HepG2 (cell line): ENCODE measurements around the gene GRAMD1B. TPM values are rescaled to one million over a fixed set of nuclear protein-coding genes. Genes with fewer than 3 reads are reported as not detected.
A peak's percentile ranks its signal among the peaks of the same experiment; 100 is the strongest.

Source experiments
- ATAC-seq: fragments of 200-7000 bp; cut with Tn5 transposase; 3 replicates; pipeline ENCODE4 v1.9.1; 2020; ENCODE audit warnings: mild to moderate bottlenecking, moderate library complexity
- BruUV-seq: library from RNA; stranded (reverse); fragments of 400-500 nt; replicated peaks from 2 replicates; lab custom pipeline; 2021; lab: Mats Ljungman, UMichigan
- CTCF ChIA-PET: fragments of 300-600 bp; formaldehyde crosslinking; extraction: SDS; loops from one replicate; lab custom pipeline; 2021; ENCODE audit warnings: low total read pairs, inconsistent platforms, low intra/inter-chr PET ratio; lab: Yijun Ruan, JAX
- POLR2A ChIA-PET: fragments of 350-600 bp; sonication (Branson Sonifier 250); formaldehyde crosslinking; loops from one replicate; lab custom pipeline; 2020; ENCODE audit warnings: antibody characterized with exemption, inconsistent platforms; lab: Yijun Ruan, JAX
- DNase-seq: peaks from one replicate; pipeline ENCODE4 v3.0.0-alpha.2; 2015; ENCODE audit warnings: low spot score
- FAIRE-seq: peaks from 3 replicates; lab custom pipeline; 2011; peaks lifted over from hg19 to GRCh38; lab: Jason Lieb, UNC
- H2AFZ ChIP-seq: one replicate; pipeline ENCODE4 v1.6.1; 2011; ENCODE audit warnings: low read length, inconsistent platforms
- H3K27ac ChIP-seq: fragments of 300-600 bp; 3 replicates; pipeline ENCODE4 v1.8.0; 2011; ENCODE audit warnings: mixed run types, mild to moderate bottlenecking, mixed read lengths, low read length, inconsistent platforms; ENCODE audit not compliant: insufficient read depth; ENCODE audit errors: extremely low read length
- H3K27me3 ChIP-seq, 2 experiments: fragments of 200-600 bp in 1 of 2; 2 replicates in 1 of 2; 3 replicates in 1 of 2; pipeline versions ENCODE4 v1.6.0 to v1.8.0; 2011; ENCODE audit warnings: low read length in 2 of 2, mild to moderate bottlenecking in 2 of 2, moderate library complexity in 2 of 2, inconsistent platforms in 1 of 2; ENCODE audit not compliant: insufficient read depth in 2 of 2, control insufficient read depth in 1 of 2
- H3K36me3 ChIP-seq, 2 experiments: fragments of 200-600 bp in 1 of 2; replicated peaks in 1 of 2; 2 replicates in 1 of 2; 3 replicates in 1 of 2; pipeline versions ENCODE4 v1.5.1 to v1.8.0; 2011; ENCODE audit warnings: low read length in 2 of 2, inconsistent platforms in 1 of 2; ENCODE audit not compliant: insufficient read depth in 2 of 2, control insufficient read depth in 1 of 2
- H3K4me1 ChIP-seq: 2 replicates; pipeline ENCODE4 v1.5.1; 2012; ENCODE audit warnings: low read length, inconsistent platforms; ENCODE audit not compliant: insufficient read depth
- H3K4me2 ChIP-seq: 2 replicates; pipeline ENCODE4 v1.6.0; 2011; ENCODE audit warnings: low read depth, low read length, inconsistent platforms
- H3K4me3 ChIP-seq, 3 experiments: fragments of 200-600 bp in 1 of 3; sonication (generic), shearing (Covaris generic) in 1 of 3; replicated peaks in 1 of 3; 2 replicates each; pipeline ENCODE4 v1.5.1; 2011 to 2016; ENCODE audit warnings: low read length in 3 of 3, inconsistent platforms in 2 of 3, low read depth in 2 of 3, mild to moderate bottlenecking in 2 of 3, control low read depth in 1 of 3, mixed read lengths in 1 of 3; ENCODE audit not compliant: insufficient read depth in 1 of 3
- H3K79me2 ChIP-seq: one replicate; pipeline ENCODE4 v1.6.1; 2011; ENCODE audit warnings: low read length, inconsistent platforms; ENCODE audit not compliant: insufficient read depth
- H3K9ac ChIP-seq: 2 replicates; pipeline ENCODE4 v1.6.0; 2011; ENCODE audit warnings: mild to moderate bottlenecking, low read depth, low read length, inconsistent platforms; ENCODE audit not compliant: insufficient read depth
- H3K9me3 ChIP-seq: 2 replicates; pipeline ENCODE4 v1.5.1; 2012; ENCODE audit warnings: mild to moderate bottlenecking, low read length
- H4K20me1 ChIP-seq: 2 replicates; pipeline ENCODE4 v1.6.0; 2011; ENCODE audit warnings: inconsistent platforms, mild to moderate bottlenecking, low read length, moderate library complexity; ENCODE audit not compliant: insufficient read depth
- ATF7 ChIP-seq, 2 experiments: fragments of 450-650 bp in 1 of 2; sonication (generic) in 1 of 2; formaldehyde crosslinking in 1 of 2; IDR thresholded peaks; 2 replicates each; pipeline versions ENCODE4 v1.4.0 to v1.6.1; 2016 to 2020; ENCODE audit warnings: antibody characterized with exemption in 1 of 2, mild to moderate bottlenecking in 1 of 2, missing genetic modification reagents in 1 of 2
- HDAC1 ChIP-seq: sonication (generic); formaldehyde crosslinking; IDR thresholded peaks from 2 replicates; pipeline ENCODE4 v1.5.1; 2020; ENCODE audit warnings: mild to moderate bottlenecking, missing genetic modification reagents
- KMT2A ChIP-seq: sonication (generic); formaldehyde crosslinking; IDR thresholded peaks from 2 replicates; pipeline ENCODE4 v1.4.0; 2020; ENCODE audit warnings: missing genetic modification reagents
- MAFK ChIP-seq, 2 experiments: IDR thresholded peaks in 1 of 2; conservative IDR thresholded peaks in 1 of 2; 2 replicates each; pipeline ENCODE4 v1.6.1; 2011; ENCODE audit warnings: improper control_type of control experiment in 2 of 2, low read length in 2 of 2
- PBX2 ChIP-seq: IDR thresholded peaks from 2 replicates; pipeline ENCODE4 v1.6.1; 2016; ENCODE audit warnings: control low read depth
- SNAPC2 ChIP-seq: sonication (generic); formaldehyde crosslinking; IDR thresholded peaks from 2 replicates; pipeline ENCODE4 v1.8.1; 2022; ENCODE audit warnings: mild to moderate bottlenecking, missing genetic modification reagents
- ZBTB1 ChIP-seq: sonication (generic); formaldehyde crosslinking; IDR thresholded peaks from 2 replicates; pipeline ENCODE4 v1.4.0; 2020; ENCODE audit warnings: missing genetic modification reagents, borderline replicate concordance
- ZBTB42 ChIP-seq: sonication (generic); formaldehyde crosslinking; IDR thresholded peaks from 2 replicates; pipeline ENCODE4 v1.5.0; 2020; ENCODE audit warnings: mild to moderate bottlenecking, missing genetic modification reagents
- ZNF101 ChIP-seq: sonication (generic); formaldehyde crosslinking; IDR thresholded peaks from 2 replicates; pipeline ENCODE4 v1.4.0; 2020; ENCODE audit warnings: mild to moderate bottlenecking, low read depth, missing genetic modification reagents, borderline replicate concordance
- ZNF382 ChIP-seq: sonication (generic); formaldehyde crosslinking; IDR thresholded peaks from 2 replicates; pipeline ENCODE4 v1.5.0; 2020; ENCODE audit warnings: missing genetic modification reagents, mild to moderate bottlenecking, borderline replicate concordance
- ZNF441 ChIP-seq: sonication (generic); formaldehyde crosslinking; IDR thresholded peaks from 2 replicates; pipeline ENCODE4 v1.7.0; 2021; ENCODE audit warnings: missing genetic modification reagents, borderline replicate concordance
- ZNF83 ChIP-seq: sonication (generic); formaldehyde crosslinking; IDR thresholded peaks from 2 replicates; pipeline ENCODE4 v1.4.0; 2020; ENCODE audit warnings: missing genetic modification reagents, mild to moderate bottlenecking, borderline replicate concordance
- WGBS: methylation state at CpG from one replicate; pipeline ENCODE4 v1.1.6; 2017; ENCODE audit warnings: low lambda C conversion rate; 5-methylcytosine and 5-hydroxymethylcytosine counted together
- in situ Hi-C: cut with HindIII; loops from 2 replicates; pipeline ENCODE4 v1.10.0; 2017; ENCODE audit warnings: low pct_unique_long_range_greater_than_20kb; ENCODE audit not compliant: extremely low pct_ligation_motif_present
- intact Hi-C: fragments of 100-400 bp; cut with micrococcal nuclease; formaldehyde crosslinking; loops from one replicate; pipeline ENCODE4 v1.10.0; 2022; ENCODE audit not compliant: unreplicated experiment
- polyA plus RNA-seq, 8 experiments: library from polyadenylated mRNA; depleted of rRNA in 3 of 8; stranded (reverse) in 7 of 8; unstranded in 1 of 8; fragments of >200 nt; fragmentation: Illumina TruSeq in 4 of 8; extraction: Trizol in 4 of 8; gene quantifications; 2 replicates each; pipeline versions ENCODE4 v1.2.1 to v1.2.3, GENCODE V29; 2011 to 2016; ENCODE audit warnings: low read depth in 4 of 8, missing spikeins in 1 of 8, mixed read lengths in 1 of 8; ENCODE audit not compliant: insufficient read depth in 1 of 8
- total RNA-seq, 5 experiments: library from RNA; depleted of rRNA; stranded (reverse); fragments of >200 nt; fragmentation: Illumina TruSeq; extraction: Trizol; gene quantifications; 2 replicates each; pipeline ENCODE4 v1.2.3, GENCODE V29; 2016; ENCODE audit warnings: low read depth in 1 of 5

The GRAMD1B gene
- total and polyA plus RNA-seq, 2 of the 13 experiments (the other 11 are each of a cell fraction or from before 2014, with no cell fraction given), result 0.12 TPM; not detected in 1

DNA sequence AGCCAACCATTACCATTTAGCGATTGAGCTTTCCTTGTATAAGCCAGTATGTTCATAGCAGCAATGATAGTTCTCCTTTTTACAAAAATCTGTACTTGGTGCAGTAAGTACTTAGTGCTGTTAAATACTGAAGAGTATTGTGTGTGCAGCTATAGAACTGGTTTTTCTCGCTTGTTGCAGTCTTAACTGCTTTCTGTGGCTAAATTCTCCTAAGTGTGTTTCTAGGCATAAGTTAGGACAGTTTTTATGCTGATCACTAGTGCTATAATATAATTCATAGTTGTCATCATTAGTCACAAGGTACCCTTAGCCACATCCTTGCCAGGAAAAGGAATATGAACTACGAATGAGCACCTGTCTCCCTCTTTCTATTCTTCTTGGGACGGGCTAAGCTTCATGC lies 107.7 kb downstream of the GRAMD1B start:
- H3K9ac ChIP-seq, result no peak overlapping the region
- no peak for FAIRE-seq
- ChIA-PET POLR2A (no interaction called here), CTCF (no interaction called here)
- no peak for ATAC-seq
- intact Hi-C loops, result no loop called here
- H3K27me3 ChIP-seq, result peaks cover 0 to 3% of the 10 kb centered on the region in 2 experiments; a peak in 1 of 5 replicates
- no TSS peak for BruUV-seq
- H4K20me1 ChIP-seq, result no peaks in the 10 kb centered on the region
- no peak overlapping the region for H3K27ac ChIP-seq
- H3K9me3 ChIP-seq, result no peaks in the 10 kb centered on the region
- in situ Hi-C loops, result no loop called here
- no peak for TF ChIP-seq ZNF441
- no peak for TF ChIP-seq ZBTB42 (CRISPR knock-in tag)
- no peak for TF ChIP-seq KMT2A
- TF ChIP-seq SNAPC2 (CRISPR knock-in tag), result no peak
- TF ChIP-seq ZNF382 (CRISPR knock-in tag), result no peak
- TF ChIP-seq ZNF83 (CRISPR knock-in tag), result no peak
- no peaks in the 10 kb centered on the region for H3K79me2 ChIP-seq
- DNase-seq, result no peak
- H3K4me3 ChIP-seq, result no peak overlapping the region
- WGBS, result 3% methylated on average over 4 of the region's 4 CpGs
- H3K4me1 ChIP-seq, result no peaks in the 10 kb centered on the region
- no peak overlapping the region for H3K4me2 ChIP-seq
- no peak overlapping the region for H2AFZ ChIP-seq
- H3K36me3 ChIP-seq, result no peaks in the 10 kb centered on the region

- H3K9ac ChIP-seq, result no peak overlapping the region
- TF ChIP-seq ATF7 (IDR thresholded peaks at IDR 0.05), result no peak
- no peak for TF ChIP-seq ATF7 (CRISPR knock-in tag; IDR thresholded peaks at IDR 0.05)
- TF ChIP-seq MAFK (conservative IDR thresholded peaks at IDR 0.05 in 1 of 2, IDR thresholded peaks at IDR 0.05 in 1 of 2; ENCODE audit: low read length in 2 of 2), result 0 out of 4 replicates have a peak, but pooled peaks of 1 of the 2 experiments have one; percentile 7
- TF ChIP-seq ZBTB1 (CRISPR knock-in tag), result no peak
- no peak for TF ChIP-seq SNAPC2 (CRISPR knock-in tag)
- TF ChIP-seq HDAC1, result no peak
- TF ChIP-seq PBX2, result no peak
- no peak for TF ChIP-seq ZNF101 (CRISPR knock-in tag)
- TF ChIP-seq, all 625 proteins: peak for 1
- no peaks in the 10 kb centered on the region for H3K9me3 ChIP-seq
- no peak for ATAC-seq
- CTCF ChIA-PET, result no interaction called here
- H3K27me3 ChIP-seq, result peaks cover 0 to 3% of the 10 kb centered on the region in 2 experiments; a peak in 1 of 5 replicates
- no peak for DNase-seq
- no peaks in the 10 kb centered on the region for H3K79me2 ChIP-seq
- intact Hi-C loops (no loop called here), in situ Hi-C loops (no loop called here)
- H3K27ac ChIP-seq, result no peak overlapping the region
- 38% methylated on average over 4 of the region's 4 CpGs for WGBS
- no peaks in the 10 kb centered on the region for H3K36me3 ChIP-seq
- H3K4me2 ChIP-seq, result no peak overlapping the region
- H2AFZ ChIP-seq, result no peak overlapping the region
- POLR2A ChIA-PET, result no interaction called here
- no peak for FAIRE-seq
- H4K20me1 ChIP-seq, result no peaks in the 10 kb centered on the region
- BruUV-seq, result no TSS peak
- H3K4me3 ChIP-seq, result no peak overlapping the region
- no peaks in the 10 kb centered on the region for H3K4me1 ChIP-seq
These were observed 113.7 kb downstream of the GRAMD1B start for GRCh38 chr11:123543797-123544196.
